NCI-H510A treated with DMSO at 0.1 percent for 48 hours (cell line): ENCODE measurements around the gene ATXN10.
"Not testable (repeated sequence)": the region's sequence is repeated elsewhere in the genome, so short reads cannot be mapped to it uniquely, and the experiment has no call there.

ENCODE experiments used
- DNase-seq: peaks from one replicate; lab custom pipeline; 2025; lab: John Stamatoyannopoulos, UW

Gene ATXN10

DNA sequence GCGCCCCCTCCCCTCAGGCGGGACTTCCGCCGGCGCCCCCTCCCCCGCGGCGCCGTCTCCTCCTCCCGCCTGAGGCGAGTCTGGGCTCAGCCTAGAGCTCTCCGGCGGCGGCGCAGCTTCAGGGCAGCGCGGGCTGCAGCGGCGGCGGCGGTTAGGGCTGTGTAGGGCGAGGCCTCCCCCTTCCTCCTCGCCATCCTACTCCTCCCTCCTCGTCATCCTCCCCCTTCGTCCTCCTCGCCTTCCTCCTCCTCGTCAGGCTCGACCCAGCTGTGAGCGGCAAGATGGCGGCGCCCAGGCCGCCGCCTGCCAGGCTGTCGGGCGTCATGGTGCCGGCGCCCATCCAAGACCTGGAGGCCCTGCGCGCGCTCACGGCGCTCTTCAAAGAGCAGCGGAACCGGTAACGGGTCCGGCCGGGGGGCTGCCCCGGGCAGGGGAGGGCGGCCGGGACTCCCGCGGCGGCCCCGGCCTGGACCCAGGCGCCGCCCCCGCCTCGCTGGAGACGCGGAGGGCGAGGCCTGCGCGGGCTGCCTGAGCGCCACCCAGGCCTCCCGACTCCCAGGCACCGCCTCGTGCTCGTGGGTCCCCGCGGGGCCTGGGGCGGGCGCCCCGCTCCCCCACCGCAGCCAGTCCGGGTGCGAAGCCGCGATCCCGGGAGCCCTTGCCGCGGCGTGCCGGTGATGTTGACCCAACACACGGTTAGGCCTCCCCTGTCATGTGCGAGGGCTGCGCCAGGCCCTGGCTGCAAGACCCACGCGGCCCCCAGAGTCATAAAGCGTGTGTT, at the start of gene ATXN10:
ATXN10 (plus strand) TSS at position 52 of the 781 bp plus-strand sequence; CDS start at position 282, 230 bp downstream.
- peak; percentile 57 for DNase-seq

- DNase-seq, result no peak
Measured at GRCh38 chr22:45621836-45622600, 49.6 kb upstream of the ATXN10 start.

DNA sequence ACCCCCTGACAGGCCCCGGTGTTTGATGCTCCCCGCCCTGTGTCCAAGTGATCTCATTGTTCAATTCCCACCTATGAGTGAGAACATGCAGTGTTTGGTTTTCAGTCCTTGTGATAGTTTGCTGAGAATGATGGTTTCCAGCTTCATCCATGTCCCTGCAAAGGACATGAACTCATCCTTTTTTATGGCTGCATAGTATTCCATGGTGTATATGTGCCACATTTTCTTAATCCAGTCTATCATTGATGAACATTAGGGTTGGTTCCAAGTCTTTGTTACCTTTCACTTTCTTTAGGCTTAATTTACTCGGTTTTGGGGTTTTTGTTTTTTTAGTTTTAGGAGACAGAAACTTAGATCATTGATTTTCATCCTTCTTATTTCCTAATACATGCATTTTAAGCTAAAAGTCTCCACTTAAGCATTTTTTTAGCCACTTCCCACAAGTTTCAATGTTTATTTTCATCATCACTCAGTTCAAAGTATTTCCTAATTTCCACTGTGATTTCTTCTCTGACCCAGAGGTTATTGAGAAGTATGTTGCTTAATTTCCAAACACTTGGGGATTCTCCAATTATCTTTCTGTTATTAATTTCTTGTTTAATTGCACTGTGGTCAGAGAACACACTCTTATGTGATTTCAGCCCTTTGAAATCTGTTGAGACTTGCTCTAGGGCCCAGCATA, 48.0 kb upstream of the ATXN10 start:
- not testable (repeated sequence) for DNase-seq

- peak; percentile 56 for DNase-seq
Measured at GRCh38 chr22:45626198-45626651, 45.4 kb upstream of the ATXN10 start.

- DNase-seq, result no peak
Measured at GRCh38 chr22:45627489-45628233, 44.0 kb upstream of the ATXN10 start.

GRCh38 chr22:45628515-45628914, 43.1 kb upstream of the ATXN10 start:
- no peak for DNase-seq

- DNase-seq, result peak; percentile 87
Measured at GRCh38 chr22:45629469-45630089, 42.1 kb upstream of the ATXN10 start.

DNA sequence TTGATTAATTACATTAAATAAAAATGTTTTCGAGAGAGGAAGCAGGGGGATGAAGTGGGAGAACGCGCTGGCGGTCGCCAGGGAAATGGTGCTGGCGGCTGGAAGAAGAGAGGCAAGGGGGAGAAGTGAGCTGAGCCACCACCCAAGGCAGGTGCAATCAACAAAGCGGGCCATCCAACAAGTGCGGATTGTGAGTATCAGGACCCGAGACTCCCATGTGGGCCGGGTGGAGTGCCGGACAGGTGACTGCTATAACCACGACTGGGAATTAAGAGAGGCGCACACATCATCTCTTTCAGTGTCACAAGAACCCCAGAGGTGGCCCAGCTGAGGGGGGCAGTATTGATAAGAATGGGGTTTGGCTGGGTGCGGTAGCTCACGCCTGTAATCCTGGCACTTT, 41.2 kb upstream of the ATXN10 start:
- DNase-seq, result no peak

DNA sequence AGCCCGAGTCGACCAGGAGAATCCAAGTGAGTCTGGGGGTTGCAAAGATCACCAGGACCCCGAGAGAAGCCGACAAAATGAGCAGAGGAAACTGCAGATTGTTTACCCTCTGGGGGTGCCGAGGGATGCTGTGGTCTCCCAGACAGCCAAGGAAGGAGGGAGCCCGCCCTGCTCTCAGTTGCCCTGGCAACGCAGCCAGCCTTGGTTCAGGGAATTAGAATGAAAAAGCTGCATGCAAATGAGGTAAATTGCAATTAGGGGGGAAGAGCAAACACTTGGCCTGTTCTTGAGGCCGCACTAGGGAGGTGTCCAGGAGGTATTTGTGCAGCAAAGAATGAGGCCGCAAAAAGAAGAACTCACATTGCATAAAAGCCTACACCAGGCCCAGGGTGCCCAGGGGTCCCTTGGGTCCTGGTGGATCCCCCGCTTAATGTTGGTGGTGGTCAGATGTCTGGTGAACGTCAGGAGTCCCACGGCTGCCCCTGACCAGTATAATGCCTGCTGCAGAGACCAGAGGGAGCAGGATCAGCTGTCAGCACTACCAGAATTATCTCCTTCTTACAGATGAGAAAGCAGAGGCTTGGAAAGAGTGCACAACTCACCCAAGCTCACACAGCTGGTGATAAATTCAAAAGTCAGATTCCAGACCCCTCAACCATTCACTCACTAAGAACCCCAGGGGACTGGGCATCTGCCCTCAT, 40.3 kb upstream of the ATXN10 start:
- DNase-seq, result no peak

DNA sequence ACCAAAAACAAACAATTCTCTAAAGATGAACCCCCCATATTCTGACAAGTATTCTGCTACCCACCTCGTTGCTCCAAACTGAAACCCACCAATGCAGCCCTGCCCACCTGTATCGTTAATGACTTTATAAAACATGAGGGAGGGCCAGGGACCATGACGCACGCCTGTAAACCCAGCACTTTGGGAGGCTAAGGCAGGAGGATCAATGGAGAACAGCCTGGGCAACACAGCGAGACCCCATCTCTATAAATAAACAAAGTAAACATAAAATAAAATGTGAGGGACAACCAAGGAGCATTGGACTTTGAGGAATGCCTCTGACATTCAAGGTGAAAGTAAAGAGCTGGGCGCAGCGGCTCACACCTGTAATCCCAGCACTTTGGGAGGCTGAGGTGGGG, 39.8 kb upstream of the ATXN10 start:
- DNase-seq, result no peak

DNA sequence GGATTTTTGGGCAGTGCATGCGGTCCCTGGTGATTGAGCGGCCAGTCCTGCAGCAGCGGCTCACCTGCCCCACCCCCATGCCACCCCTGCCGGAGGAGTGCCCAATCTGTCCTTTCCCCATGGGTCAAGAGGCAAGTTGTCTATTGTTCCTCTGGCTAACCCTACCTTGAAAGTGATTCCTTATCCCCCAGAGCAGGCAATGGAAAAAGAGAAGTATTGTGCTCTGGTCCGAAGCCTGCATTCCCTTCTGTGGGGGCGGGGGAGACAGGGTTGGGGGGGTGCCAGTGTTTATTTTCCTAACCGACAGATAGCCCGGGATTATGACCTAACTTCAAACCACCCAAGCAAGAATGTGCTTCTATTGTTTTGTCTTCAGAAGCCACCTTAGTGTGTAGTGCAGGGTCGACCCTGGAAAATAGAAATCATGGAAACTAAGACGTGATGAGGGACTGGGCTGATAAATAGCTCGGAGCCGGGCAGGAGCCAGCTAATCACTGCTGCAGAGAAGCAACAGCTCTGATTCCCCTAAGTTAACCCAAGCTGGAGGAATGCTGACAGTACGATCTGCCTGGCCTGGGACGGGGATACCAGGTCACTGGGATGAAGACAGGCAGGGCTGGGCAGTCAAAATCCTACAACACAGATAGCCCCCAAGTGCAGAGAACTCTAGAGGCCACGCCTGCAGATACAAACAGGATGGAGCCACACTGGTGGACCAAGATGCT, 38.7 kb upstream of the ATXN10 start:
- no peak for DNase-seq

- DNase-seq, result no peak
Measured at GRCh38 chr22:45636683-45637082, 35.0 kb upstream of the ATXN10 start.

DNA sequence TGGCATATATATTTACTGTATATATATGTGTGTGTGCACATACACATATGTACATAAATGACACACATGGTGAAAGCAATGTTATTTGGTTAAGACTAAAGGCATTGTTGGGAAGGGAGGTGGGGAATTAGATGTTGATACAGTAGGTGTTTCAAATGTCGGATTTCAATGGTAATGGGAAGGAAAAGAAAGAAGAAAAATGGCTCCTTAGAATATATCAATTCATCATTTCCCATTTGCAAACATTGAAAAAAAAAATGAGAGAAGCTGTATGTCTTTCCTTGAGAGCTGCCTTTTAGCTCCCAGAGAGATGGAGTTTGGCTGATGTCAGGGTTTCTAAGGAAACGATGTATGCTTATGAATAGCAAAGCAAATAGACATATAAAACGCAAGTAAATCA, 33.4 kb upstream of the ATXN10 start:
- no peak for DNase-seq

- peak; percentile 68 for DNase-seq
Measured at GRCh38 chr22:45638834-45639746, 32.5 kb upstream of the ATXN10 start.

DNA sequence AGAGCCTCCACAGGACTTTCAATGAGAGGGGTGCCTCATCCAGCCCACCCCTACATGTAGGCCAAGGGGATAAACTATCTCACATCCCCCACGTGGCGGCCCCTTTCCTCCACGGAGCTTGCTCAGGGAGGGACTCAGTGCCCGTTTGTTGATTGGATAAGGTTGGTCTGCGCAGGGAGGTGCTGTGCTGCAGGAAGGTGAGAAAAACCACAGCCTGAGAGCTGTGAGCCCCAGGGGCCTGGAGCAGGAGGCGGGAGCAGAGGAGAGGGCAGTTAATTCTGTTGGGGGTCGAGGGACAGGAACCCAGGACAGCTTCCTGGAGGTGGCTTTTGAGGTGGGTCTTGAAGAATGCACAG, 31.9 kb upstream of the ATXN10 start:
- no peak for DNase-seq

GRCh38 chr22:45640291-45640940, 31.2 kb upstream of the ATXN10 start:
- DNase-seq, result no peak

DNA sequence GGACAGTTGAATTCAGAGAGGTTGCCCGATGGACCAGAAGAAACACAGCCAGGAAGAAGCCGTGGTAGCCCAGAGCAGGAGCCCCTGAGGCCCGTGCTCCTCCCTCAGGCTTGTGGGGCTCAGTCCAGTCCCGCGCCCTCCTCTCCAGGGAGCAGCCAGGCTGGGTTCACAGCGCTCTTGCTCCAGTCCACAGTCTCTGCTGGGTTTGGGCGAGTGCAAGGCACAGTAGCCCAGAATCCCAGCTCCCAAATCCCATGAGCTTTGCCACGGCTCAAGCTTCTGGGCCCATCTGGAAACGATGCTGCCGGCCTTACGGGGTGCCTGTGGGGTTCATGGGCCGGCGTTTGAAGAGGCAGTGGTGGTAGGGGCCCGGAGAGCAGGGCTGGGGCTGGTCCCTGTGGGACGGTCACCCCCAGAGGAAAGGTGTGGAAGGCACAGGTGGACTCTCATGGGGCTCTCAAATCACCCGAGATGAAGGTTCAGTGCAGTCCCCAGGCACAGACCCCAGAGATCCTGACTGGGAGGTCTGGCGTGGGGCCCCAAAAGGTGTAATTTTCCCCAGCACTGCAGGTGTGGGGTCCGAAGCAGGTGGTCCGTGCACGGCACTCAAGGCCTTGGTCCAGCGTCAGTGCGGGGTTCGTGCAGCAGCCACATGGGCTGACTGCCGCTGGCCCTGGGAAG, 30.6 kb upstream of the ATXN10 start:
- no peak for DNase-seq

GRCh38 chr22:45642986-45643385, 28.6 kb upstream of the ATXN10 start:
- DNase-seq, result no peak
